Smooth muscle cell (in vitro differentiated cells): ENCODE measurements around the gene ZNF609. TPM values are rescaled to one million over a fixed set of nuclear protein-coding genes. Genes with fewer than 3 reads are reported as not detected.

ENCODE experiments used
- DNase-seq: peaks from one replicate; lab custom pipeline; 2025; ENCODE audit not compliant: unreplicated experiment; lab: John Stamatoyannopoulos, UW
- H2AFZ ChIP-seq: fragments of 200-600 bp; sonication (generic); 2 replicates; pipeline ENCODE4 v1.6.0; 2016; ENCODE audit warnings: antibody characterized with exemption, low read depth, mild to moderate bottlenecking
- H3F3A ChIP-seq: fragments of 200-600 bp; sonication (generic); 2 replicates; pipeline ENCODE4 v1.6.0; 2017; ENCODE audit warnings: antibody characterized with exemption, low read depth
- H3K27ac ChIP-seq: fragments of 200-600 bp; sonication (generic); 2 replicates; pipeline ENCODE4 v1.5.1; 2016; ENCODE audit warnings: low read depth, mild to moderate bottlenecking
- H3K27me3 ChIP-seq: fragments of 200-600 bp; sonication (generic); 2 replicates; pipeline ENCODE4 v1.6.1; 2016; ENCODE audit warnings: low read depth, mild to moderate bottlenecking
- H3K36me3 ChIP-seq: fragments of 200-600 bp; sonication (generic); 2 replicates; pipeline ENCODE4 v1.5.1; 2016; ENCODE audit warnings: low read depth
- H3K4me1 ChIP-seq: fragments of 200-600 bp; sonication (generic); 2 replicates; pipeline ENCODE4 v1.5.1; 2016; ENCODE audit warnings: low read depth
- H3K4me2 ChIP-seq: fragments of 200-600 bp; sonication (generic); 2 replicates; pipeline ENCODE4 v1.6.0; 2016; ENCODE audit warnings: mild to moderate bottlenecking
- H3K4me3 ChIP-seq: fragments of 200-600 bp; sonication (generic); 2 replicates; pipeline ENCODE4 v1.5.1; 2016; ENCODE audit warnings: mild to moderate bottlenecking
- H3K79me2 ChIP-seq: fragments of 200-600 bp; sonication (generic); 2 replicates; pipeline ENCODE4 v1.6.0; 2016; ENCODE audit warnings: low read depth, mild to moderate bottlenecking
- H3K9ac ChIP-seq: fragments of 200-600 bp; sonication (generic); 2 replicates; pipeline ENCODE4 v1.6.0; 2016; ENCODE audit warnings: low read depth
- H3K9me3 ChIP-seq: fragments of 200-600 bp; sonication (generic); replicated peaks from 2 replicates; pipeline ENCODE4 v1.5.1; 2016; ENCODE audit warnings: low read depth
- H4K20me1 ChIP-seq: fragments of 200-600 bp; sonication (generic); 2 replicates; pipeline ENCODE4 v1.6.0; 2016; ENCODE audit warnings: low read depth
- WGBS: methylation state at CpG from one replicate; pipeline ENCODE4 v1.1.7; 2016; ENCODE audit warnings: low lambda C conversion rate; 5-methylcytosine and 5-hydroxymethylcytosine counted together
- polyA plus RNA-seq: library from polyadenylated mRNA; unstranded; fragments of >200 nt; fragmentation: Nextera tagmentation; extraction: Ambion mirVana; gene quantifications from 2 replicates; pipeline ENCODE4 v1.2.1, GENCODE V29; 2016
- total RNA-seq: library from RNA; depleted of rRNA; stranded (reverse); fragments of >200 nt; gene quantifications from 2 replicates; pipeline ENCODE4 v1.2.3, GENCODE V29; 2014
- TF ChIP-seq, protein P1 (sequence below): fragments of 200-600 bp; sonication (generic); IDR thresholded peaks from 2 replicates; pipeline ENCODE4 v1.5.1; 2017; ENCODE audit warnings: borderline replicate concordance, mild to moderate bottlenecking, antibody characterized with exemption; ENCODE audit not compliant: insufficient read depth, poor library complexity, severe bottlenecking

Gene ZNF609
- total and polyA plus RNA-seq, 2 experiments from 2014 or later = 9.9 to 15.6 TPM

DNA sequence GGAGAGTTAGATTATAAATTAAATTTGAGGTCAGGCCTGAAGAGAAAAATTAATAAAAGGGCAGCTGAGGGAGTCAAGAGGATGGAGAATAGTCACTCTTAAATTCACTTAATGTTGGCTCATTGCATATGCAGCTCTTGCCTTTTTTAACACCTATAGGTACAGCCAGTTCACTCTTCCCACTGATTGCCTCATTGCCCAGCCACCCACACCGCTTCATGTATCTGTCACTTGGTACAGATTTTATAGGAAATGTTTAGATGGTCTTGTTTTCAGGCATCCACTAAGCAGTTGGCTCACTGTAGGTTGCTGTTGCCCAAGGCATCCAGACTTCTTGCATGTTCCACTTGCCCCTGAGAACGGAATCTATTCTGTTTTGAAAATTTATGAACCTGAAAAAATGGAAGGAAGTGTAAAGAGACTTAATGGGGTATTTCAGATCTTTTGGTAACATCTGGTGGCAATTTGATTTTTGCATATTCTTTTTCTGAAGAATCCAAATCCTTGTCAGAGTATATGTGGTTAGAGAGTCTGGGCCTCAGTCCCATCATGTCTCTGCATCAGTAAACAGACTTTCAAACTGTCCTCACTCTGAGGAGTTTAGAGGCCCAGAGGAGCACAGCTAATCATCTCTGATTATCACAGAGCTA is 163.1 kb downstream of the ZNF609 start:
- Histone ChIP-seq H3K27me3 (no peaks in the 10 kb centered on the region), H3K79me2 (peaks cover 28% of the 10 kb centered on the region), H2AFZ (no peak overlapping the region), H3K27ac (no peak overlapping the region), H3K9me3 (no peaks in the 10 kb centered on the region), H4K20me1 (peaks cover 97% of the 10 kb centered on the region), H3K36me3 (no peaks in the 10 kb centered on the region), H3K4me3 (no peak overlapping the region), H3K4me1 (no peaks in the 10 kb centered on the region), H3K4me2 (no peak overlapping the region), H3K9ac (no peak overlapping the region), H3F3A (peaks cover 4% of the 10 kb centered on the region)
- TF ChIP-seq, protein P1, sequence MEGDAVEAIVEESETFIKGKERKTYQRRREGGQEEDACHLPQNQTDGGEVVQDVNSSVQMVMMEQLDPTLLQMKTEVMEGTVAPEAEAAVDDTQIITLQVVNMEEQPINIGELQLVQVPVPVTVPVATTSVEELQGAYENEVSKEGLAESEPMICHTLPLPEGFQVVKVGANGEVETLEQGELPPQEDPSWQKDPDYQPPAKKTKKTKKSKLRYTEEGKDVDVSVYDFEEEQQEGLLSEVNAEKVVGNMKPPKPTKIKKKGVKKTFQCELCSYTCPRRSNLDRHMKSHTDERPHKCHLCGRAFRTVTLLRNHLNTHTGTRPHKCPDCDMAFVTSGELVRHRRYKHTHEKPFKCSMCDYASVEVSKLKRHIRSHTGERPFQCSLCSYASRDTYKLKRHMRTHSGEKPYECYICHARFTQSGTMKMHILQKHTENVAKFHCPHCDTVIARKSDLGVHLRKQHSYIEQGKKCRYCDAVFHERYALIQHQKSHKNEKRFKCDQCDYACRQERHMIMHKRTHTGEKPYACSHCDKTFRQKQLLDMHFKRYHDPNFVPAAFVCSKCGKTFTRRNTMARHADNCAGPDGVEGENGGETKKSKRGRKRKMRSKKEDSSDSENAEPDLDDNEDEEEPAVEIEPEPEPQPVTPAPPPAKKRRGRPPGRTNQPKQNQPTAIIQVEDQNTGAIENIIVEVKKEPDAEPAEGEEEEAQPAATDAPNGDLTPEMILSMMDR = no peak
- DNase-seq = no peak
- WGBS = 83% methylated on average over 2 of the region's 2 CpGs

DNA sequence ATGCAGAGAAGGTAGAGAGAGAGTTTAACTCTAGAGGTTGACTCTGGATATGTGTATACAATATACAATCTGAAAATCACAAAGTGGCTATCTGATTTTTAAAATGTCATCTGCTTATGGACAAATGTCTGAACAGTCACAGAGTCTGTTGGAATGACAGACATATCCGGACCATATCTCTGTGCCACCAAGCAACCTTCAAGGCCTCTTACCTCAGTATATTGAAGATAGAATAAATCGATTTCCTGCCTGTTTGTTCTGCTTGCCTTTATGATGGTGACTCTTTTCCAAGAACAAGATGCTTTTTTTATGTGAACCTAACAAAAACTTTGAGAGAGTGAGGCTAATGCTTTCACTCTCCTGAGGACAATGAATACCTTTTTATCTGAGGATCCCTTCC is 163.9 kb downstream of the ZNF609 start:
- TF ChIP-seq, protein P1 = no peak
- no peaks in the 10 kb centered on the region for H3K27me3 ChIP-seq
- WGBS = 98% methylated on average over 2 of the region's 2 CpGs

DNA sequence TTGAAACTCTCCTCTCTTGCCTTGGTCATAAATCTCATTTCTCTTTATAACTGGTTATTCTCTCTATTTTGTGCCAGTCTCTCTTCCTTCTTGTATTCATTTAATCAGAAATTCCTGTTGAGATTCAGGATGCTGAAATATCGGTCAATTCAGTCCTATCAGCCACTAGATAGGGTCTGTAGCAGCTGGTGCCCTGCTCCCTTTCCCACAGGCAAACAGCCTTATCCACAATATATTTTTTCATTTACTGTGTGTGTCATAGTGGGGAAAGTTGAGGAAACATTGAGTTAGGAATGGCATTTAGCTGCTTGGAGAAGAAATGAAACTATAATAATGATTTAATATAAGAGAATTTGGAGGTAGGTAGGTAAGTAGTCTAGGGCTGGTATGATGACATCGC is 168.7 kb downstream of the ZNF609 start:
- Histone ChIP-seq H3K79me2 (peaks cover 25% of the 10 kb centered on the region), H3K4me2 (no peak overlapping the region), H3K36me3 (no peaks in the 10 kb centered on the region), H2AFZ (no peak overlapping the region), H3K9ac (no peak overlapping the region), H4K20me1 (peaks cover 85% of the 10 kb centered on the region), H3F3A (no peaks in the 10 kb centered on the region), H3K4me1 (peaks cover 8% of the 10 kb centered on the region), H3K27ac (no peak overlapping the region), H3K9me3 (no peaks in the 10 kb centered on the region), H3K4me3 (no peak overlapping the region), H3K27me3 (no peaks in the 10 kb centered on the region)
- TF ChIP-seq, protein P1 = no peak
- no peak for DNase-seq
- WGBS = 96% methylated on average over 2 of the region's 2 CpGs

More for the DNA sequence above, 163.9 kb downstream of the ZNF609 start:
- no peak overlapping the region for H3K4me3 ChIP-seq
- H2AFZ ChIP-seq = no peak overlapping the region
- peaks cover 22% of the 10 kb centered on the region for H3K79me2 ChIP-seq
- H3K4me2 ChIP-seq = no peak overlapping the region
- peaks cover 4% of the 10 kb centered on the region for H3F3A ChIP-seq
- peaks cover 95% of the 10 kb centered on the region for H4K20me1 ChIP-seq
- H3K4me1 ChIP-seq = no peaks in the 10 kb centered on the region
- H3K9me3 ChIP-seq = no peaks in the 10 kb centered on the region
- H3K9ac ChIP-seq = no peak overlapping the region
- no peak for DNase-seq
- H3K36me3 ChIP-seq = no peaks in the 10 kb centered on the region
- H3K27ac ChIP-seq = no peak overlapping the region
